ENCODE measurements around the gene INO80D.

- TF ChIP-seq POLR2AphosphoS5 (IDR thresholded peaks at IDR 0.05) (no peak), CTCF (IDR thresholded peaks at IDR 0.05) (no peak)
Observed at GRCh38 chr2:206049392-206049791, 36.6 kb downstream of the INO80D start.

Measured in breast epithelium (tissue), 3 donors.